Activated T-cell treated with anti-CD3 and anti-CD28 coated beads, Interleukin-2, amount 50 U/mL, for 1 hour (primary cell): ENCODE results near the gene CPEB2.

ENCODE experiments used
- DNase-seq: peaks from one replicate; pipeline ENCODE4 v3.0.0-alpha.2; 2020

Gene CPEB2

DNA sequence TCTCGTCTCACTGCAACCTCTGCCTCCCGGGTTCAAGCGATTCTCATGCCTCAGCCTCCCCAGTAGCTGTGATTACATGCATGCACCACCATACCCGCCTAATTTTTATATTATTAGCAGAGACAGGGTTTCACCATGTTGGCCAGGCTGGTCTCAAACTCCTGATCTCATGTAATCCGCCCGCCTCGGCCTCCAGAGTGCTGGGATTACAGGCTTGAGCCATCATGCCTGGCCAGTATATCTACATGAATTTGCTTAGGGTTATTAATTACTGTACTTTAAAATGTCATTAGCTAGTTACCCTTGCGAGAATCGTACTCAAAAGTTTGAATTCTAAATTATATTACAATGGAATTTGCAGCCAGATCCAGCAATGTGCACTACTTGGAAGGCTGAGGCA, 8.9 kb downstream of the CPEB2 start:
- DNase-seq = no peak

DNA sequence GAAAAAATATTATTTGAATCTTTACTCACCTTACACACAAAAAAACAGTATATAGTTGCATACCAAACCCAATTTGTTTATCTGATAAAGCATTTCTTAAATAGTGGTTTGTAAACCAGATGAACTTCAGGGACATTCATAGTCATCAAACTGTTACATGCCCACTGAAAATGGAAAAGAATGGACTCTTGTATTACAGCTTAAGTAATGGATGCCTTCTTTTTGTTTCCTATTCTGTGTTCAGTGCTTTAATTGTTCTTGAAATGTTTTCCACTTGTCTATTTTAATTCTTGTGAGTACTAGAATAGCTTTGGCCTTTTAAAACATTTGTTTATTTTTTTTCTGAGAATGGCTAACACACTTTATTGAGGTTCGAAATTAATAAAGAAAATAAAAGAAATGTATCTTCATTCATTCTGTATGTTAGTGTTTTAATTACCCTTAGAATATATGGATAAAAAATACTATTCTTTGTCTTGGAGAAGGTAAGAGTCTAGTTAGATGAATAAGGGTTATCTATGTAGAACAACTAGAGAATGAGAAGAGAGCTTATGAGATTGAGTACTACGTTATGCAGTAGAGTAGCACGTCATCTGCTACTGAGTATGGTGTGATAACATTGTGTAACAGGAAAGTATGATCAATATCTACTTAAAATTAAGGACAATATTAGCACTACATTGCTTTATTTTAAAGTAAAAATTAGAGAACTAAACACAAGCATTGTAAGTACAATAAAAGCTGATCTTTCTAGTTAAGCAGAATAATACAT, 9.9 kb downstream of the CPEB2 start:
- DNase-seq = no peak

DNA sequence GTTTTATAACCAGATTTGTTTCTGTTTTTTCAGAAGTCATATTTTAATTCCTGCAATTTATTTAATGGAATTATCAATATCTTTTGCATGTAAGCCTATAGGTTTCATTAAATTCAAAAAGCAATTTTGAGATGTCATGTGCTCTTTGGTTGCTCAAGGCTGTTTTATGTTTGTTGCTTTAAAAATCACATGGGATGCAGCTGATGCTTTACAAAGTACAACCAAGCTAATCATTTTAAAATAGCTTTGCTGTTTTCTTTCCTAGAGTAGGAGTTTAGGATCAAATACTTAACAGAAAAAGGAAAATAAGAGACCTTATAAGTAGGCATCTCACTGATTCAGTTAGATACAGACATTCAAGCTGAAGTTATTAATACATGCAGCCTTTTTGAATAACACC, 11.3 kb downstream of the CPEB2 start:
- DNase-seq = no peak

DNA sequence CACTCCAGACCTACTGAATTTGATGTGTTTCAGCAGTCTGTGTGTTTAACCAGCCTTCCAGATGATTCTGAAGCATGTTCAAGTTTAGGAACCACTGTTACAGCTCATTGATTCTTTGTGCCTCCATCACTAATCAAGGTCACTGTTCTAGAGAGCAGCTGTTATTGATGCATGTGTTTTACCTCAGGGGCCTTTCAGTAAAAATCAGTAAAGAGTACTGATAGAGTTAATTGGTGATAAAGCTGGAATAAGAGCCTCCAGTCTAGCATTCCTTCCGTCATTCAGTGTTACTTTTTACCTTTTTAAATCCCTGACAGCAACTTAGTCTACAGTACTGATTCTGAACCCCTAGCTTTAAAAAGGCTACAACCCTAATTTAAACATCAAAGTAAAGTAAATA, 12.9 kb downstream of the CPEB2 start:
- no peak for DNase-seq

DNA sequence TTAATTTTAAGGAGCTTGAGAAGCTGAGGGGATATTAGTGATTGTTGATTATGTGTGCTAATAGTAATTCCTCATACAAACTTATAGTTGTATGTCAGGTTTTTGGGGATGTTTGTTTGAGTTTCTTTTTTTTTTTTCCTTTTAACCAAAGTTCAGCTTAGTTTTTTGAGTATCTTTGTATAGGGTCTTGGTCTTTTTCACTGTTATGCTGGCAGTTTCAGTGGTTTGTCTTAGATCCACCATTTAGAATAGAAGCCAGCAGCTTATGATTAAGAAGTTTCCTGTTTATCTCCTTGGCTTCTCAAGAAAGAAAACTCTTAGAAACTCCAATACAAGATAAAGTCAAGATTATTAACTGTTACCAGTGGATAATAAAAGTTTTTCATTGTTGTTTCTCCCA, 16.1 kb downstream of the CPEB2 start:
- no peak for DNase-seq

DNA sequence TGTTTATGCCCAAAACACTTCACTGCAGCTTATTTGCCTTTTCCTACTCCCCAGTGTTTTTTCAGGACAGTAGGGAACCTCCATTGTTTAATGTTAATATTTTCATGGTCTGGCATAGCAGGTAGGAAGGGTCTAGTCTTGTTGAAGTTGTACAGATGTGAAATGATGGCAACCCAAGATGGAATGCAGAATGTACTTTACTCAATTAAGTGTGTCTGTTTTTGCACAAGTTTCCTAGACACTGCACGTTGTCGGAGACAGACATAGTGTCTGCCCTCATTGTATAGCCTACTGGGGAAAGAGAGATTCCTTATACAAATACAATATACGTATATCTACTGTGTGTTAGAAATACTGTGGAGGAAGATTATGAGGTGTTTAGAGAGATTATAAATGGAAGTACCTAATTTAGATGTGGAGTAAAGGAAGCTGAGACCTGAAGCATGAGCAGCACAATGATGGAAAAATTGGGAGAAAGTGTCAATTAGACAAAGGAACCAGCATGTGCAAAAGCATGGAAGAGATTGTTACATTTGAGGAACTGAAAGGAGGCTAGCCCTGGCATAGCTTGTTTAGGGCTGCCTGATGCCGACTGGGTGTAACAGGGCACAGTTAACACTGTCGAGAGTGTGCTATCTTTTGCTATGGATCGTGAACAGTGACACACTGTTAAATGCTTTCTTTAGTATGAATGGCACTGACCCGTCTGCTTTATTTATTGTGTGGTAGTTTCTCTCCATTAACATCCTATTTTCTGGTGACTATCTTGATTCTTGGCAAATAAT, 18.4 kb downstream of the CPEB2 start:
- DNase-seq = no peak

DNA sequence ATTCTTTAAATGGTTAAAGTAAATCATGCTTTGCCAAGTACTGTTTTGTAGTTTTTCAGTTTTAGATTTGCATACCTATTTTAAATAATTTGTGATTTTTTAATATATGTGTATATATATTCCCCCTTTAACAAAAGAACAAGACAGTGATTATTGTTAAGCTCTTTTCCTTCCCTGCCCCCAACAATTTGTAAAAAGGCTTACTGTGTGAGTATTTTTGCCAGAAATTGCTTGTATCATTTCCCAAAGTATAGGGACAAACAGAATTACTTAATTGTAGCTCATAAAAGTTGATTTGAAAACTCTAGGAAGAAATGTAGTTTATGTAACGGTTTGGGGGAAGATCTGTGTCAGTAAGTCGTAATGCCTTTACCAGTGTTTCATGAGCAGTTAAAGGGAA, 19.0 kb downstream of the CPEB2 start:
- no peak for DNase-seq

DNA sequence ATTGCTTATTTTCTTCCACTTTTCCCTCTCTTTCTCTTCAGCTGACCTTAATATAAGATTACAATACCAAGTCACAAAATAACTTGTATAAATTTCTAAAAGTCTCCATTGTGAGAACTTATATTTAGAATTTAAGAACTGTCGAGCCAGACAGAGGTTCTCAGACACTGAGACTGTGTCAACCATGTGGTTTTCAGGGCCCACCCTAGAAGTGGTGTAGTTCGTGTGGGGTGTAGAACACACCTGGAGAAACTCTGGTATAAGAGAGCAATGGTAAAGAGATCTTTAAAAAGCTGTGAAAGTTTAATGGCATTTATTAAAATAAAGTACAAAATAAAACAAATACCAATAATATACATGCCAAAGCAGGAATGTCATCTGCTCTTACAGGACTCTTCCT, 19.7 kb downstream of the CPEB2 start:
- no peak for DNase-seq

DNA sequence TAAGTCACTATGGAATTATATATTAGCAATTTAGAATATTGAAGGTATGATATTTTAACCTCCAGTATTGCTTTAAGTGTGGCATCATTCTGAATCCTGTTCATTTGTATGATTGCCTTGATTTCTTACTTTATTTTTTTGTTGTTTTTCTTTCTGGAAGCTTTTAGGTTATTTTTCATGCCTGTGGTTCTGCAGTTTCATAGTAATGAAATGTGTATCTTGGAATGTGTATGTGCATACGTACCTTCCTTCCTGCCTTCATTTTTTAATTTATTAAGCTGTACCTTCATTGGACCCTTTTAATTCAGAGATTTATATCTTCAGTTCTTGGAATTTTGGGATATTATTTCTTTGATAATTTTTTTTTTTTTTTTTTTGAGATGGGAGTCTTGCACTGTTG, 22.1 kb downstream of the CPEB2 start:
- DNase-seq = no peak

DNA sequence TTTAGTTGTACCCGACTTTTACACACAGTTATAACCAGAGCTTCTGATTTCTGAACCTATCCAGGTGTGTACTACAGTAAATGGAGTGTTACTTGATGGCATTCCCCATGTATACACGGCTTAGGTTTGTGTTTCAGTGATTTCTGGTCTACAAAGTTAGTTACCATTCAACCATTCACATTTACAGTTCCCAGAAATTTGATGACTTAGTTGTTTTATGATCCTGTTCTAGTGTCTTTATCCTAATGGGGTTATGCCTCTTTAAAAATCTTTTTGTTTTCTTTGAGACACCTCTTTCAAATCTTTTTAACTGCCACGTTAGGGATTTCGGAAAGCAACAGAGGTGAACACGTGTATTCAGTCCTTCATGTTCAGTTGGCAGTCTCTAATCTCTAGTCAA, 23.4 kb downstream of the CPEB2 start:
- DNase-seq = no peak

DNA sequence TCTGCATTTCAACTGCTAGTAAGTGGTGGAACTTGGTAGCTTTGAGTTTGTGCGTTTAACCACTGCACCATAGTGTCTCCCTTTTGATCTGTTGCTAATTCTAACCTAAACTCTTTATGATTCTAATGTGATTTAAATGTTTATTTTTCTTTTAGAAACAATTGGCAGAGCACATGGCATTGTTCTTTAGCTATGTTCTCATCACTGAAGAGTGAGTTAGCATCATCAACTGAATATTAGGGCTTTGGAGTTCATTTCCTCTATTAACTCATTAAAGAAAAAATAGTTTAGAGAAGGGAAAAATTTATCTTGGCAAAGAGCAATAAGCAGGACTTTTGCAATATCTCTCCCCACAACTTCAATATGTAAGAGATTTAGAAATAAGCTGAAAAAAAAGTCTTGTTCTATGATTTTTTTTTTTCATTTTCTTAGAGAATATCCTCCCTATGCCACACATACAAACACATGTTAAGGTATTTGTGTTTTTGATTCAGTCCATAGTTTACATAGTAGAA, 25.7 kb downstream of the CPEB2 start:
- no peak for DNase-seq

DNA sequence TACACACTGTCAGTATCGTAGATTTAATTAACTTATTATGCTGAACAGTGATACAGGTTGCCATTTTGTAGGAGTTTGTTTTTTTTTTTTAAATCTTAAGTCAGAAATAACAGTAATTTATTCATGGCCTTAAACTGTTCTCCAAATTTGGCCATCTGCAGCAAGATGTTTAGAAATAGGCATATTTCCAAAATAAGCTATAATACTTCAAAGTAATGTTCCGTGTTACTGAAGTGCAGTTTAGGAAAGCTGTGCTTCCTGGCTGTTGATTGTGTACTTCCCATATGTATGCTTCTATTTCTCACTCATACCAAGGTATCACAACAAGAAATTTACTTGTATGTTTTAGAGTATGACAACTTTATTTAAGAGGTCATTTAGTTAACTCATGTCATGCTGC, 28.9 kb downstream of the CPEB2 start:
- no peak for DNase-seq

DNA sequence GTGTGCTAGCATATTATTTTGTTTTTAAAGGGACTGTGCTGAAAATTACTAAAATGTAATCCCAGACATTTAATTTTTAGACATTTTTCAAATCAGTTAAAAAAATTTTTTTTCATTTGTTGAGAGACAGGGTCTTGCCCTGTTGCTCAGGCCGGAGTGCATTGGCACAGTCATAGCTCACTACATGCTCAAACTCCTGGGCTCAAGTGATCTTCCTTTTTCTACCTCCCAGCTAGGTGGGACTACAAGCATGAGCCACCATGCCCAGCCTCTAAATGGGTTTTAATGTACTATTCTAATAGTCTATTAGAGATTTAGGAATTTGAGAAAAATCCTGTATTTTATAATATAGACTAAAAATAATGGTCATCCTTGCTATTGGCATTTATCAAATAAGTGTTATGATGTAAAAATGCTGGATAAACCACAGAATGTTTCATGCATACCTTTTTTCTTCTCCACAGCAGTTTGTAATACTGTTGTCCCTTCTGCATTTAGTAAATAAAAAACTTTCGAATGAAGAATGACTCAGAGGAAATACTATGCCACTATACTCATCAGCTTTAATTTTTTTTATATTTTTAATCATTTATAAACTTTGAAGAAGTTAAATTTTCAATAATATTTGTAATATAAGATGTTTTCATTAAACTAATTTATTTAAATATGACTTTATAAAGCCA, 29.9 kb downstream of the CPEB2 start:
- DNase-seq = no peak

DNA sequence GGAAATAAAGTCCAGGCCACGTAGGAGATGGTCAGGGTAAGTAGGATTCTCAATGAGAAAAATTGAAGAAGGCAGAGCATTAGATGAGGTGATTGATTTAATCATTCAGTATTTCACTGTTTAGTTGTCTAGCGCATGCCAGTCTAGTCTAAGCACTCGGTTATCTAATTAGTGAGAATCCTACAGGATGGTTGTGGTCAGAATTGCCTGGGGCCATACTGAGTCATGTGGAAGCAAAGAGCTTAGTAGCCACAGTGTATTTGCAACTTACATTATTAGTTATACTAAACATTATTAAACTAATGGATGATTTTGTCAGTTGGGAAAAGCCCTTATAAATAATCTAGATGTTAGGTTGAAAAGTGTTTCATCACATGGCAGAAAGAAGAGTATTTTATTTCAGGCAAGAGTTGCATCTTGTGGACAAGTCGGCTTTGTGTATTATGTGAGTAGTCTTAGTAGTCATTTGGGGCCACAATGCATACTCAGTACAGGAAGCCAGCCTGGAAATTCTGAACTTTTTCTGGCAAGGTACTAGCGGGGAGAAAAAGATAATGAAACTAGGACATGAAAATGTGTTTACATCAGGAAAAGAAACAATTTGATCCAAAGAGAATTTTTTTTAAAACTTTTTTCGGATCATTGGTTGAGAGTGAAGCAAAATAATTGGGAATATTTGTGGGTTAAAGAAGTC, 31.9 kb downstream of the CPEB2 start:
- DNase-seq = no peak

DNA sequence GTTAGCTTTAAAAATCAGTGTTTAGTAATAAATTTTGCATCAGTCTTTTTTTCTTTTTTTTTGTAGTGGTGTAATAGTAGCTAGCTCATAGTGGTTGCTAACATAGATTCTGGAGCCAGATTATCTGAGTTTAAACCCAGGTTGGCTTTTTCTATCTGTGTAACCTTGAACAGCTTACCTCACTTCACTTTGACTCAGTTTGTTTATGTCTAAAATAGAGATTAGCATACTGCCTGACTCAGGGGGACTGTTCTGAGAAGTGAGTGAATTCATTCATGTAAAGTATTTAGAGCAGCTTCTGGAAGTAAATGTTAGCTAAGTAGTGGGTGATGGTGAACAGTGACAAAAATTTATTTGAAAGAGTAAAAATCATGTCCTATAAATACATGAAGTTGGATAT, 32.9 kb downstream of the CPEB2 start:
- DNase-seq = no peak

DNA sequence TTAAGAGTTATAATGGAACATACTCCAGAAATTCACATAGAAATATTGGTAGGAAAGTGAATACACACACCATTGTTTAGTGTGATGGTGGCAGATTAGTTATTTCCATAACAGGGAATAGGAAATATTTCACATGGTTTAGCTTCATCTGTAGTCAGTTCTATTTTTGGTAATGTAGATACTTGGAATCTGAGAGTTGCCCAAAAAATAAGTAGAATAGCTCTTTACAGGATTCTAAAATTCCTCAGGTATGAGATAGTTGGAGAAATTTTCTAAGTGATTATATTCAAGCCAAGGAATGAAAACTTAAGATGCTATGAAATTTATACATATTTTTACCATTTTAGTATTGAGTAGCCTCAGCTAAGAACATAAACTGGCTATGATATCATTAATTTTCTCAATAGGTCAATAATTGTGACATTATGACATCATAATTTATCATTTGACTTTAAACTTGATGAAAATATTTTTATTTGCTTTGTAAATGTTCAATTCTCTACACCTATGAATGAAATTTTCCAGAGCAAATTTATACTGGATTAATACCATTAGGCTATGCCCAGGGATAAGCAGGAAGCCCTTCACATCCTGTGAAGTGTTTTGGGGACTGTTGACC, 35.8 kb downstream of the CPEB2 start:
- DNase-seq = no peak

DNA sequence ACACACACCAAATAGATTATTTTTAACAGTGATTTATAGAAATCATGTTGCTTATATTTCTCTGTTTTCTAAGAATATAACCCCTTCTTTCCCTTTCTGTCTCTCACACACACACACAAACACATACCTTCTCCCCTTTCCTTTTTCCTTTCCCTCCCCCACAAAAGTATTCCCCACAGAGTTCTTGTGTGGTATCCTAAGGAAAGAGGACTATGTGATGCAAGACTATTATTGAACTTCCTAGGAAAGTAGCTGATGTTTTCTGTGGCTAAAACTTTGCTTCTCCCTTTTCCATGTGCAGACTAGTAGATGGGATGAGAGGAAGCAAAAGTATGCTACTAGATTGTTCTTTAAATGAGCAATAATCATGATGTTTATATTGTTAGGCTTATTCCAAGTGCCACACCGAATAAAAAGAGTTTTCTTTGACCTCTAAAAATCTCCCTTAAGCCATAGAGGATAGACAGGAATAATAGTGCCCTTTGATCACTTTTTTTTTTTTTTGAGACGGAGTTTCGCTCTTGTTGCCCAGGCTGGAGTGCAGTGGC, 38.7 kb downstream of the CPEB2 start:
- no peak for DNase-seq

DNA sequence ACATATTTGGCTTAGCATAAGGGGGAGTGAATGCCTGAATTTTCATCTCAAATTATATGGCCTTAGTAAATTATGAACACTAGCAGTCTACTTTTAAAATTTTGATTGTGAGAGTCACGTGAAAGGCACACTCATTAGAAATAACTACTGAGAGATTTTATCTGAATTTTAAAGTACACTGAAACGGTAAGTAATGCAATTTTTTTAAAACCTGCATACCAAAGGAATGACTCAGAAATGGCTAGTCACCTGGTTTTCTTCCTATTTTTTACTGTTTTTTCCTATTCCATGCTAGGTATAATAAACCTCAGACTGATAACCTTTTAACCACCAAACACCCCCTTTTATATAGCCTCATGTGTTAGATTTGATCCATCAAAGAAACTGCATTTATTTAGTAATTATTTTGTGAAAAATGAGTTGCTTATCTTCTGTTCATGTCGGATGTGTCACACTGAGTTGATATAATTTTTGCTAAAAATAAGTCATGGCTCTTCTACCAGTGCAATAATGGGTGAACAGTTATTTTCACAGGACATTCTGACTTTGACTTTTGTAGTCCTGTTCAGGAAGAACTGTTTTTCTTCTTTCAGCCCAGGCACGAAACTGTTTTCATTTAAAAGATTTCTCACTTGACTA, 40.4 kb downstream of the CPEB2 start:
- no peak for DNase-seq

DNA sequence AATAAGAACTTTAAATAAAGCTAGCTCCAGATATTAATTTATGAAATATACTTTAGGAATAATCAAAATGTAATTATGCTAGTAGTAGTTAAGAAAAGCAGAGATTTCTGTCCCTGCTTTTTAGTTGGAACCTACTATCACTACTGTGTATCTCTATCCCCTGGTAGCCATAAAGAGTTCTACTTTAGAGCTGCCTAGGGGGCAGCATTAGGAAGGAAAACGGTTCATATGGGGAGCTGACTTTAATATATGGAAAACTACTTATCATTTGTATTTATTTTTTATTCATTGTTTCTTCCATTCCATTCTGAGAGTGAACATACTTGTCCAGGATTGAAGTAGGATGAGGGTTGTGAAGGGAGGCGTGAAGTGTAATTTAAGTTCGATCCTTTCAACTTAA, 40.9 kb downstream of the CPEB2 start:
- no peak for DNase-seq

DNA sequence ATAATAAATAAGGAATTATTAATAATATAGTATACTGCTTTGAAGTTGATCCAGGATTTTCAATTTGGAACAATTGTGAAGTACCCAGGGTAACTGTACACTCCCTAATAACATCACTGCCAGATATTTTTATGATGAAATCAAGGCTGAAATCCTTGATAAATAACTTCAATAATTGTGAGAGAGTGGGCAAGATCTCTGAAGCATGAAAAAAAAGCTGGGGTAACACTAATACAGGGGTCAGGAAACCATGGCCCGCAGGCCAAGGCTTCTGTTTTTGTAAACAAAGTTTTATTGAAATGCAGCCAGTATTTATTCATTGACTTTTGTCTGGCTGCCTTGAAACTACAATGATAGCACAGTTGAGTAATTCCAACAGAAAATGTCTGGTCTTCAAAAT, 41.6 kb downstream of the CPEB2 start:
- DNase-seq = no peak

DNA sequence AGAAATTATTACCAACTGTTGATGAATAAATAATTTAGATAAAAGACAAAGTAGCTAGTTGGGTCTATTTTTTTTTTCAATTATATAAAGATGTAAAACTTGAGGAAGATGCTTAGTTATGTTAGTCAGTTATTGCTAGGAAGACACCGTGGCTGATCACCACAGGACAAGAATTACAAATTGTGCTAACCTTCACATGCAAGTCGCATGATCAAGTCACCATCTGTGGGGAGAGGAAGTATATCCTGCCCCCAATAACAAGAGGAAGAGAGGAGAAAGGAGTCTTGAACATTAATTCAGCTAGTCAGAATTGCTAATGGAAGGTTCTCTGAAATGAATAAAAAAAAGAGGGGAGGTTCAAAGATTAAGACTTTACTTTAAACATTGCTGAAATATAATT, 52.3 kb downstream of the CPEB2 start:
- DNase-seq = no peak

DNA sequence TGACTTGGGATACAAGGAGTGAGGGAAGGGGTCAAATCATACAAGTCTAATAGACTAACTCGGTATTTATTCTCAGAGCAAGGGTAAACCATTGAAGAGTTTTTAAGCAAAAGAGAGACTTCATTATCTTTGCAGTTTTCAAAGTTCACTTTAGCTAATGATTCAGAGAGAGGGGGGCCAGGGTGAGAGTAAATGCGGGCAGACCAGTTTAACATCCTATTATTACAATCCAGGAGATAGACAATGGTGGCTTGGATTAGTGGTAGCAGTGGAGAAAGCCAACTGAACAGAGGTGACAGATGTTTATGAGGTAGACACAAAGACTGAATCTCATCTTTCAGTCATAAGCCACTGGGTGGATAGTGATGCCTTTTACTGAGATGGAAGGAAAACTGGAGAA, 57.9 kb downstream of the CPEB2 start:
- no peak for DNase-seq
